ENCODE measurements around the gene PACSIN3.

DNA sequence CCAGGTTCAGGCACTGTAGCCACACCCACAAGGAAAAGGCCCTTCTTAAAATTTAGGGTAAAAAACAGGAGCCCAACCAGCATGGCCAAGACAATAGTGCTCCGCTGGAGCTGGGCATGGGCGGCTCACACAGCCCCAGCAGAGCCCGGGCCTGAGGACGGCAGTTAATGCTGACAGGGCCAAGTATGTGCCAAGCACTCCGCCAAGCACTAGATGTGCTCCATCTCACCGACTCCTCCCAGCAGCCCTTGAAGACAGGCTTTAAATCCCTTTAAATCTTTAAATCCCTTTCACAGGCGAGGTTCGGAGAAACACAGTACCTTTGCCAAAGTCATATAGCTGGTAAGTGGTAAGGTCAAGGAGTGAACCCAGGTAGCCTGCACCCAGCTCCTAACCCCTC is 14.4 kb downstream of the PACSIN3 start:
- no peak for TF ChIP-seq EZH2 (IDR thresholded peaks at IDR 0.05; ENCODE audit: low read length, missing control alignments)
- no peak for TF ChIP-seq CTCF (conservative IDR thresholded peaks at IDR 0.05 in 1 of 2, IDR thresholded peaks at IDR 0.05 in 1 of 2; ENCODE audit: low read depth in 1 of 2, low read length in 2 of 2)
